Prostate gland (tissue), 2 donors: ENCODE data around the gene ANKRD22.

Experiments used
- CTCF ChIP-seq, 4 experiments: fragments of 200-600 bp in 2 of 4; fragments of 450-650 bp in 2 of 4; sonication (generic) in 2 of 4; IDR thresholded peaks; 1 replicate in 3 of 4; 2 replicates in 1 of 4; pipeline ENCODE4 v1.5.1; 2016 to 2019; ENCODE audit warnings: antibody characterized with exemption in 4 of 4, mild to moderate bottlenecking in 2 of 4, moderate library complexity in 2 of 4
- POLR2A ChIP-seq: fragments of 450-650 bp; IDR thresholded peaks from one replicate; pipeline ENCODE4 v1.6.1; 2016; ENCODE audit warnings: antibody characterized with exemption, mild to moderate bottlenecking
- POLR2AphosphoS5 ChIP-seq: sonication (generic); formaldehyde crosslinking; IDR thresholded peaks from one replicate; pipeline ENCODE4 v1.6.1; 2017; ENCODE audit warnings: antibody characterized with exemption

DNA sequence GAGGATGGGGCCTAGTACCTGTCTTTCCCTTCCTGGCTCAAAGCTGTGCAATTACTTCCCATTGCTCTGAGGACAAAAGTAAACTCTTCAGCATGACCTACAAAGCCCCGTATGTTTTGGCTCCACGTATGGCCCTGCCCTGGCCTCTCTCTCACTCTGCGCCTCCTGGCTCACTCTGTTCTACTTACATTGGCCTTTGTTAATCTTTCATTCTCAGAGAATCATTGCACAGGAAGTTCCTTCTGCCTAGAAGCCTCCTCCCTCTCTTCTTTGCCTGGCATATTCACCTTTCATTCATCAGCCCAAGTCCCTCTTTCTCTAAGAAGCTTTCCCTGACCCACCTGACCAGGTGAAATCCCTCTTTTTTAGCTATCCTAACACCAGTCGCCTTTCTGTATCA lies 25.3 kb downstream of the ANKRD22 start:
- TF ChIP-seq CTCF (IDR thresholded peaks at IDR 0.05) (no peak), POLR2A (no peak), POLR2AphosphoS5 (no peak)
